CD8-positive, alpha-beta memory T cell (primary cell): ENCODE measurements around the gene CGB2. TPM values are rescaled to one million over a fixed set of nuclear protein-coding genes. Genes with fewer than 3 reads are reported as not detected.
A peak's percentile ranks its signal among the peaks of the same experiment; 100 is the strongest.
"Not testable (repeated sequence)": the region's sequence is repeated elsewhere in the genome, so short reads cannot be mapped to it uniquely, and the experiment has no call there.

ENCODE experiments used
- CTCF ChIA-PET: fragments of 350-600 bp; sonication (Branson Sonifier 250); formaldehyde crosslinking; loops from one replicate; lab custom pipeline; 2021; ENCODE audit warnings: antibody characterized with exemption; lab: Charles Lee
- POLR2A ChIA-PET: fragments of 350-600 bp; sonication (Branson Sonifier 250); formaldehyde crosslinking; loops from one replicate; lab custom pipeline; 2021; ENCODE audit warnings: antibody characterized with exemption; lab: Charles Lee
- DNase-seq, 5 donors: peaks; one replicate each; pipeline versions ENCODE4 v3.0.0 to v3.0.0-alpha.2; 2020 to 2022; ENCODE audit warnings: mixed read lengths in 1 of 5
- H3K27ac ChIP-seq: one replicate; pipeline ENCODE4 v1.7.0; 2013; ENCODE audit warnings: low read depth, mild to moderate bottlenecking, low read length, moderate library complexity
- H3K27me3 ChIP-seq: 2 replicates; pipeline ENCODE4 v1.7.0; 2013; ENCODE audit warnings: low read length, mild to moderate bottlenecking; ENCODE audit not compliant: insufficient read depth, poor library complexity, severe bottlenecking
- H3K36me3 ChIP-seq: 2 replicates; pipeline ENCODE4 v1.7.0; 2013; ENCODE audit warnings: mild to moderate bottlenecking, low read length, moderate library complexity; ENCODE audit not compliant: insufficient read depth
- H3K4me1 ChIP-seq: 2 replicates; pipeline ENCODE4 v1.7.0; 2013; ENCODE audit warnings: mild to moderate bottlenecking, low read length, moderate library complexity; ENCODE audit not compliant: insufficient read depth
- H3K4me3 ChIP-seq: 2 replicates; pipeline ENCODE4 v1.7.0; 2013; ENCODE audit warnings: mild to moderate bottlenecking, low read length
- H3K9me3 ChIP-seq: 2 replicates; pipeline ENCODE4 v1.7.0; 2013; ENCODE audit warnings: mild to moderate bottlenecking, low read length
- H3K27ac Mint-ChIP-seq, 8 donors: one replicate each; pipeline ENCODE4 v1.8.0; 2020 to 2021; ENCODE audit warnings: mixed read lengths in 8 of 8, mild to moderate bottlenecking in 6 of 8, inconsistent platforms in 3 of 8, moderate library complexity in 3 of 8
- H3K27me3 Mint-ChIP-seq, 2 donors: one replicate each; pipeline ENCODE4 v1.8.0; 2020 to 2021; ENCODE audit warnings: mixed read lengths in 2 of 2, mild to moderate bottlenecking in 1 of 2, moderate library complexity in 1 of 2
- H3K36me3 Mint-ChIP-seq, 3 donors: one replicate each; pipeline ENCODE4 v1.8.0; 2020 to 2021; ENCODE audit warnings: mixed read lengths in 3 of 3, inconsistent platforms in 1 of 3, mild to moderate bottlenecking in 1 of 3
- H3K4me1 Mint-ChIP-seq, 3 donors: one replicate each; pipeline ENCODE4 v1.8.0; 2020 to 2021; ENCODE audit warnings: mixed read lengths in 3 of 3, inconsistent platforms in 1 of 3, mild to moderate bottlenecking in 1 of 3
- H3K4me3 Mint-ChIP-seq, 7 donors: one replicate each; pipeline ENCODE4 v1.8.0; 2020 to 2021; ENCODE audit warnings: mixed read lengths in 7 of 7, mild to moderate bottlenecking in 6 of 7, moderate library complexity in 4 of 7, inconsistent platforms in 2 of 7
- H3K9me3 Mint-ChIP-seq, 5 donors: one replicate each; pipeline ENCODE4 v1.8.0; 2020 to 2022; ENCODE audit warnings: mixed read lengths in 5 of 5, mild to moderate bottlenecking in 3 of 5, moderate library complexity in 2 of 5, inconsistent platforms in 1 of 5
- polyA plus RNA-seq: library from polyadenylated mRNA; unstranded; fragments of 300-500 nt; fragmentation: Illumina TruSeq; gene quantifications from one replicate; pipeline ENCODE4 v1.2.3, GENCODE V29; 2021
- total RNA-seq, 2 experiments: library from RNA; stranded (reverse); gene quantifications; one replicate each; pipeline ENCODE4 v1.2.3, GENCODE V29; 2021

CGB2 gene
- total and polyA plus RNA-seq, 3 experiments from 2014 or later = not detected

- H3K36me3 ChIP-seq, H3K4me1 ChIP-seq, H3K27me3 Mint-ChIP-seq, H3K9me3 Mint-ChIP-seq, H3K9me3 ChIP-seq, H3K27me3 ChIP-seq, H3K27ac ChIP-seq: not testable (repeated sequence)
- peak overlapping the region; percentile 61 for H3K4me3 ChIP-seq
- CTCF ChIA-PET = interaction anchor here (0.7 to 3.4 kb wide), 8 partner anchors 10 to 88 kb away, joined by 3 to 25 read pairs (median 6); partner anchors contain the start of genes FTL, GYS1 and RUVBL2
- Mint-ChIP-seq H3K36me3 (peaks cover 0 to 14% (median 0%) of the 10 kb centered on the region in 3 donors), H3K27ac (peak overlapping the region in 6 of 8 donors; percentile 40 to 93 (median 84)), H3K4me1 (peaks cover 21 to 42% (median 23%) of the 10 kb centered on the region in 3 donors), H3K4me3 (peak overlapping the region; percentile 77 to 94 (median 89))
- DNase-seq = peak in 3 of 5 donors; percentile 16 to 36 (median 29)
- POLR2A ChIA-PET = interaction anchor here (1.2 to 1.6 kb wide), 2 partner anchors 25 to 452 kb away, joined by 3 to 10 read pairs; partner anchors contain the start of genes GYS1 and RUVBL2
These were observed 13.1 kb upstream of the CGB2 start for GRCh38 chr19:49018388-49019241.

DNA sequence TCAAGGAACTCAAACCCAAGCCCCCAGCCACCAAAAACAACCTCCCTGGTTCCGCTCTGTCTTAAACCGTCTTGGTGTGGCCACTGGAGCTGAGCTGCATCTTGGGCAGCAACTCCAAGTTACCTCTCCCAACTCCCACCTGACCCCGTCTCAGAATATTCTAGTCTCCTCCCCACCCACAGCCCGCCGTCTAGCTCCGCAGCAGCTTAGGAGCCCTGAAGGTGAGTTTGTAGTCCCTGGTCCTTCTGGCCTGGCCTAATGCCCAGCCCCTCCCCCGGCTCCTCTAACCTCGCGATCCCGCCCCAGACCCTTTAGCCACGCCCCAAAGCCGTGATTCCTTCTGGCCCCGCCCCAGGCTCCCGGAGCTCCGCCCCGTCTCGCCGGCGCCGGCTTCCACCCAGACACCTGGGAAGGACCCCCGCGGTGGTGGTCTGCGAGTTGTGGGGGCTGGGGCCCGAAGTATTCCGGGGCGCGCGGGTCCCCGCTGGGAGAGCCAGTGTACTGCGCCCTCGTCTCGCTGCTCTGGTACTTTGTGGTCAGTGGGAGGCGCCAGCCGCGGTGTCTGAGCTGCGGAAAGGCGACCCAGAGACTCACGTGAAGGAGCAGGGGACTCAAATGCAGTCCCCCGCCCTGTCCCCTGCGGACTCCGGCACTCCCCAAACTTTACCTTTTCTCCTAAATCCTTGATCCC is 12.3 kb upstream of the CGB2 start:
- H3K36me3 Mint-ChIP-seq = peaks cover 0 to 7% (median 0%) of the 10 kb centered on the region in 3 donors
- peaks cover 21 to 42% (median 23%) of the 10 kb centered on the region in 3 donors for H3K4me1 Mint-ChIP-seq
- ChIA-PET CTCF (interaction anchor here (0.7 to 3.4 kb wide), 5 partner anchors 20 to 87 kb away, joined by 3 to 25 read pairs (median 10); partner anchors contain the start of genes GYS1 and RUVBL2), POLR2A (interaction anchor here (0.8 to 1.6 kb wide), 2 partner anchors 26 kb away, joined by 4 to 10 read pairs; partner anchors contain the start of genes GYS1 and RUVBL2)
- H3K9me3 Mint-ChIP-seq = no peaks in the 10 kb centered on the region
- Histone ChIP-seq H3K36me3 (no peaks in the 10 kb centered on the region), H3K9me3 (no peaks in the 10 kb centered on the region), H3K4me3 (peak overlapping the region; percentile 61), H3K27ac (no peak overlapping the region), H3K4me1 (peaks cover 6% of the 10 kb centered on the region), H3K27me3 (no peaks in the 10 kb centered on the region)
- peak overlapping the region in 6 of 8 donors; percentile 40 to 93 (median 84) for H3K27ac Mint-ChIP-seq
- no peaks in the 10 kb centered on the region for H3K27me3 Mint-ChIP-seq
- peak overlapping the region; percentile 77 to 94 (median 89) for H3K4me3 Mint-ChIP-seq
- DNase-seq = peak; percentile 47 to 74 (median 61)

DNA sequence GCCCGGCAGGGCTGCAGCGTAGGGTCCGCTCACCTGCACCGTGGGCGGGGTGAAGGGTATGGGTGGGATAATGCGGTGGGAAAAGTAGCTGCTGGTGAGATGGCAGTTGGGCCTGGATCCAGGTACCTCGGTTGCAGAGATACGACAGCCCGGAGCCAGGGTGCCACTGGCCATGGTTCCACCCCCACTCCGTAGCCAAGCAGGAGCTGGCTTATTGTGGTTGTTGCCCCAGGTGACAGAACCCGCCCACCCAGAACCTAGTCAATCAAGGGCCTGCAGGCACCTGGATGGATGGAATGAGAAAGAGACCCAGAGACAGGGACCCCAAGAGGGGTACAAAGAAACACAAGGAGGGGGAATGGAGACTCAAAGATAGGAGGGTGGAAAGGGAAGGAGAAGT is 11.3 kb upstream of the CGB2 start:
- peak overlapping the region in 5 of 7 donors; percentile 46 to 90 (median 57) for H3K4me3 Mint-ChIP-seq
- Histone ChIP-seq H3K4me3 (no peak overlapping the region), H3K27me3 (no peaks in the 10 kb centered on the region), H3K9me3 (no peaks in the 10 kb centered on the region), H3K4me1 (peaks cover 6% of the 10 kb centered on the region), H3K36me3 (no peaks in the 10 kb centered on the region), H3K27ac (no peak overlapping the region)
- H3K9me3 Mint-ChIP-seq = no peaks in the 10 kb centered on the region
- POLR2A ChIA-PET = interaction anchor here (0.8 kb wide), 1 partner anchor 27 kb away, joined by 4 read pairs; the partner anchor contains the start of genes GYS1 and RUVBL2
- DNase-seq = no peak
- peaks cover 0 to 3% (median 0%) of the 10 kb centered on the region in 3 donors for H3K36me3 Mint-ChIP-seq
- H3K4me1 Mint-ChIP-seq = peaks cover 21 to 42% (median 23%) of the 10 kb centered on the region in 3 donors
- peaks cover 0 to 3% of the 10 kb centered on the region in 2 donors for H3K27me3 Mint-ChIP-seq
- peak overlapping the region in 2 of 8 donors; percentile 40 to 68 for H3K27ac Mint-ChIP-seq
- CTCF ChIA-PET = no interaction called here

GRCh38 chr19:49020931-49021895 is 10.5 kb upstream of the CGB2 start:
- no peak for DNase-seq
- POLR2A ChIA-PET = no interaction called here
- H3K4me1 Mint-ChIP-seq = peaks cover 21 to 42% (median 23%) of the 10 kb centered on the region in 3 donors
- Histone ChIP-seq H3K4me3 (no peak overlapping the region), H3K27me3 (no peaks in the 10 kb centered on the region), H3K9me3 (no peaks in the 10 kb centered on the region), H3K27ac (no peak overlapping the region), H3K36me3 (no peaks in the 10 kb centered on the region), H3K4me1 (peaks cover 6% of the 10 kb centered on the region)
- H3K27me3 Mint-ChIP-seq = peaks cover 0 to 3% of the 10 kb centered on the region in 2 donors
- H3K36me3 Mint-ChIP-seq = no peaks in the 10 kb centered on the region
- H3K27ac Mint-ChIP-seq = peak overlapping the region in 6 of 8 donors; percentile 1 to 88 (median 14)
- peak overlapping the region in 5 of 7 donors; percentile 0 to 48 (median 23) for H3K4me3 Mint-ChIP-seq
- CTCF ChIA-PET = no interaction called here
- H3K9me3 Mint-ChIP-seq = no peaks in the 10 kb centered on the region

DNA sequence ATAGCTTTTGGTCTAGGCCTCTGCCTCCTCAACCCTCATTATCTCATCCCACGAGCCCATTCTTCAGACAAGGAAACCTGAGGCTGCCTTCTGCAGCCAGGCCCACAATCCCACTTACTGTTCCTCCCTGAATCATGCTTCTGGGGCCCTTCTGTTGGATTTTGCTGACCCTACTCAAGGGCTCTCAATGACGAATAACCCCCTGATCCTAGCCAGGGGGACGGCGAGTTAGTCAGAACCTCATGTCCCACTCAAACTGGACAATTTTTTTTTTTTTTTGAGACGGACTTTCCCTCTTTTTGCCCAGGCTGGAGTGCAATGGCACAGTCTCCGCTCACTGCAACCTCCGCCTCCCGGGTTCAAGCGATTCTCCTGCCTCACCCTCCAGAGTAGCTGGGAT is 9.6 kb upstream of the CGB2 start:
- Mint-ChIP-seq H3K27ac (no peak overlapping the region), H3K27me3 (peaks cover 0 to 3% of the 10 kb centered on the region in 2 donors), H3K4me1 (peaks cover 21 to 40% (median 23%) of the 10 kb centered on the region in 3 donors), H3K4me3 (no peak overlapping the region), H3K9me3 (no peaks in the 10 kb centered on the region), H3K36me3 (no peaks in the 10 kb centered on the region)
- no peaks in the 10 kb centered on the region for H3K9me3 ChIP-seq
- ChIA-PET POLR2A (no interaction called here), CTCF (interaction anchor here (1.2 kb wide), 1 partner anchor 29 kb away, joined by 4 read pairs; the partner anchor contains the start of genes GYS1 and RUVBL2)
- no peak overlapping the region for H3K27ac ChIP-seq
- no peaks in the 10 kb centered on the region for H3K27me3 ChIP-seq
- peaks cover 6% of the 10 kb centered on the region for H3K4me1 ChIP-seq
- H3K36me3 ChIP-seq = no peaks in the 10 kb centered on the region
- H3K4me3 ChIP-seq = no peak overlapping the region
- no peak for DNase-seq

- H3K27me3 ChIP-seq, DNase-seq, H3K27ac ChIP-seq, H3K9me3 Mint-ChIP-seq, H3K4me1 ChIP-seq, H3K27me3 Mint-ChIP-seq, H3K9me3 ChIP-seq, H3K36me3 Mint-ChIP-seq, CTCF ChIA-PET, POLR2A ChIA-PET, H3K4me3 Mint-ChIP-seq, H3K27ac Mint-ChIP-seq, H3K4me3 ChIP-seq, H3K36me3 ChIP-seq: not testable (repeated sequence)
- H3K4me1 Mint-ChIP-seq = peaks cover 11 to 24% (median 13%) of the 10 kb centered on the region in 3 donors
These were observed 7.5 kb upstream of the CGB2 start, which contains the start of gene CGB3 for GRCh38 chr19:49024233-49024632. TSS of gene CGB3 (minus strand) at chr19:49024333. CDS start at chr19:49023971, 362 bp downstream.

GRCh38 chr19:49025088-49025487 is 6.6 kb upstream of the CGB2 start:
- H3K4me3 ChIP-seq, H3K27ac ChIP-seq, H3K36me3 Mint-ChIP-seq, POLR2A ChIA-PET, CTCF ChIA-PET, H3K4me3 Mint-ChIP-seq, H3K36me3 ChIP-seq, H3K27ac Mint-ChIP-seq, H3K27me3 Mint-ChIP-seq, H3K9me3 Mint-ChIP-seq, H3K4me1 ChIP-seq, H3K27me3 ChIP-seq, DNase-seq, H3K9me3 ChIP-seq: not testable (repeated sequence)
- peaks cover 10 to 15% (median 11%) of the 10 kb centered on the region in 3 donors for H3K4me1 Mint-ChIP-seq
